Measurements from ENCODE around the gene NIP7.
"Not testable (repeated sequence)": the region's sequence is repeated elsewhere in the genome, so short reads cannot be mapped to it uniquely, and the experiment has no call there.

The NIP7 gene

DNA sequence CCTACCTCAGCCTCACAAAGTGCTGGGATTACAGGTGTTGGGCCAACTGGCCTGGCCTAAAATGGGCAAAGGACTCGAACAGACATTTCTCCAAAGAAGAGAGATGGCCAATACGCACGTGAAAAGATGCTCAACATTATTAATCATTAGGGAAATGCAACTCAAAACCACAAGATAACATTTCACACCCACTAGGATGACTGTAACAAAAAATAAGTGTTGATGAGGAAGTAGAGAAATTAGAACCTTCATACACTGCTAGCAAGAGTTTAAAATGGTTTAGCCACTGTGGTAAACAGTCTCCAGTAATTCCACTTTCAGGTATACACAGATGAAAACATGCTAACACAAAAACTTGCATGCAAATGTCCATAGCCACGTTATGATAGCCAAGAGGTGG is 6.4 kb downstream of the NIP7 start:
- DNase-seq (ENCODE audit: low read depth): no peak

DNA sequence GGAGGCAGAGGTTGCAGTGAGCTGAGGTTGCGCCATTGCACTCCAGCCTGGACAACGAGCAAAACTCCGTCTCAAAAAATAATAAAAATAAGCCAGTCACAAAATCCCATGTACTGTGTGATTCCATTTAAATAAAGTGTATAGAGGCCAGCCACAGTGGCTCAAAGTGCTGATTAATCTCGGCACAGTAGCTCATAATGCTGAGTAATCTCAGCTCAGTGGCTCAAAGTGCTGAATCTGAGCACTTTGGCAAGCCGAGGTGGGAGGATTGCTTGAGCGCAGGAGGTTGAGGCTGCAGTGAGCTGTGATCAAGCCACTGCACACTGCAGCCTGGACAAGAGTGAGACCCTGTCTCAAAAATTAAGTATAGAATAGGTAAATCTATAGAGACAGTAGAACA is 7.1 kb downstream of the NIP7 start:
- no peak for DNase-seq (ENCODE audit: low read depth)

DNA sequence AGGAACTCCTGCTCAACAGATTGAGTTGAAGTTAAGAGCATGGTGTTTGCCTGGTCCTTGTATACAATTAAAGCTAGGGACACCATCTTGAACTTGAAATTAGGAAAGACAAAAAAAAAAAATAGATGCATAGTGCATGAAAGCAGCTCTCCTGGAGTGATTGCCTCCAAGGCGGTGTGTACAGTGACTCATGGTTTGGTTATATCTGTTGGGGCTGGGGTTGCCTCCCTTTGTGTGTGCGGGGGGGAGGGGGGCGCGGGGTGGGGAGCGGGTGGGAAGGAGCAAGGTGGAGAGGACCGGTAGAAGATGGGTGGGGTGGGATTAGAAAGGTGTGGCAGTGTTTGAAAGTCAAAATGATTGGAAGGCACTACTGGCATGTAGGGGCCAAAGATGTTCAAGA is 8.7 kb downstream of the NIP7 start:
- no peak for DNase-seq (ENCODE audit: low read depth)

- no peak for DNase-seq (ENCODE audit: low read depth)
Observed at GRCh38 chr16:69349536-69349935, 10.0 kb downstream of the NIP7 start.

DNA sequence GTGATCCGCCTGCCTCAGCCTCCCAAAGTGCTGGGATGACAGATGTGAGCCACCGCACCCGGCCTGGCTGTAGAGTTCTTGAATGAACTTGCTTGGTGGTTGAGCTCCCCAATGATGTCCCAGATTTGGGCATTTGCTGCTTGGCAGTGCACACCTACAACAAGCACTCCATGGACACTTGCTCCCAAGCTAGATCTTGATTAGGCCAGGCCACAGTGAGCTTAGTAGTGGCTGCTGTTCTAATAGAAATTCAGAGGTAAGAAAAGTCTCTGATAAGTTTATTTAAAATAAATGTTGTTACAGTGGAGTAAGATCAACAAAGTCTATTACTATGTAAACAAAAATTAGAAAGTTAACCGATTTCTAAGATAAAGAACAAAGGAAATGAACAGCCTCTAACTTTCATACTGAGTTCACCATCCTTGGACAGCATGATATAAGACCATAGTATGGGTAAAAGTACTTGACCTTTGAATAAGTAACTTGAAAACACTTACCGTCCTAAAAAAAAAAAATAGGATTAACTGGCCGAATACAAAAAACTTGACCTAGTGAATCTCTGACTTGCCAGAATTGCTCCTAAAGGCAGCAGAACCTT is 11.1 kb downstream of the NIP7 start:
- DNase-seq (ENCODE audit: low read depth): no peak

DNA sequence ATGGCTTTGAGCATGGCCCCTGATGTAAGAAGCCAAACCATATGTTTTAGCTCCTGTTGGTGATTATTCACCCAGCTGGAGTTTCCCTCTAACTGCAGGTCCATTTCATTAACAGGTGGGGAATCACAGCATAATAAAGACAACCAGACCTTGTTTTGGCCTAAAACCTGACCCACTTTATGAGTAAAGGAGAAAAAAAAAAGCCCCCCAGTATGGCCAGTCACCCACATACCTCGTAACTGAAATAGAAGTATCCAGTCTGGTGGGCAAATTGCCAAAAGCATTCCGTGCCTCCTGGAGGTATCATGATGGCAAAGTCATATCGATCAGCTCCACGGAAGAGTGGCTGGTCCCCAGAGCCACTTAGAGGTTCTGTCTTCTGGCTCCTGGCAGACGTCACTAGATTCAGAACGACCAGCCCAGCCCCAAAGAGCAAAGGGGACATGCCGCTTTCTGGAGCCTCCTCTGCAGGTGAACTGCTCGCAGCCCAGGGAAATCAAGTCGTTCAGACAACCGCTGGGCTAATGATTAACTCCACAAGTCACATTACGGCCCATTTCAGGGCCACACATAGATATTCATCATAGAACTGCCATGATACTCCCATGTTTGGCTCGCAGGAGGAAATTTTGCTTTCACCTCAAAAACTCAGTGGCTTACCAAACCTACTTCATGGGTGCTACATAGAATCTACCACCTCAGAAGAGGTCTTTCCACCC is 11.9 kb downstream of the NIP7 start, which contains the start of gene TMED6:
TSS of gene TMED6 (minus strand) at position 478 of the 719 bp plus-strand sequence. CDS start at position 445, 33 bp downstream.
- no peak for DNase-seq (ENCODE audit: low read depth)

- DNase-seq (ENCODE audit: low read depth): not testable (repeated sequence)
Observed at GRCh38 chr16:69360070-69360469, 20.5 kb downstream of the NIP7 start.

DNA sequence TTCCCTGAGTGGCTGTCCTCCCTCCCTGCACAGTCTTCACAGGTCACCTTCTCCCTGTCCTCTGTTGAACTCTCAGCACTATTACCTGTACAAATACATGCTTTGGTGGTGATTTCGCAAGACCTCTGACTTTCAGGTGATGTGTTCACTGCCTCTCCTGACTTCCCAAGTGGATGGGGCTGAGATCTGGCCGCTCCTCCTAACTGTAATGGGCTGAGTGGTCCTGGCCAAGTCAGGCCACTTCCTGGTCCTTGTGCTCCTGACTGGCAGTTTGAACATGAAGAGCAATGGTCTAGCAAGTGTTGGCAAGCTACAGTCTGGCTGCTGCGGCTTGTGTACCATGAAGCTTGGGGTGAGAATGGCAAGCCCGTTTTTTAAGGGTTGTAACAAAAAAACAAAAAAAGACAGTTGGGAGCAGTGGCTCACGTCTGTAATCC is 23.7 kb downstream of the NIP7 start:
- DNase-seq (ENCODE audit: low read depth): no peak

GRCh38 chr16:69364088-69364487 is 24.5 kb downstream of the NIP7 start:
- no peak for DNase-seq (ENCODE audit: low read depth)

DNA sequence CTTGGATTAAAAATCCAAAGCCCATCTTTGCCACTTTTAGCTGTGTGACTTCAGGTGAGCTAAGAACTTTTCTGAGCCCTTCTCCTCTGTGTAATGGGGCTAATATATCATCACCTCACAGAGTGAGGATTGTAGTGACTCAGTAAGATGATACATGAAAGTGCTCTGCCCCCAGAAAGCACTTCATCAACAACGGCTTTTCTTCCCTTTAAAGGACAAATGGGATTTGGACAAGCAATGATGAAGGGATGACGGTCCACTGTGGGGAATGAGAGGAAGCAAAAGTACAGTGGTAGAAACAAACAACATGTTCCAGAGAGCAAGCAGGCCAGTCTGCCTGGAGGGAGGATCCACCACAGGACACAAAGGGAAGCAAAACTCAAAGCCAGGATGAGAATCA is 26.3 kb downstream of the NIP7 start:
- no peak for DNase-seq (ENCODE audit: low read depth)

DNA sequence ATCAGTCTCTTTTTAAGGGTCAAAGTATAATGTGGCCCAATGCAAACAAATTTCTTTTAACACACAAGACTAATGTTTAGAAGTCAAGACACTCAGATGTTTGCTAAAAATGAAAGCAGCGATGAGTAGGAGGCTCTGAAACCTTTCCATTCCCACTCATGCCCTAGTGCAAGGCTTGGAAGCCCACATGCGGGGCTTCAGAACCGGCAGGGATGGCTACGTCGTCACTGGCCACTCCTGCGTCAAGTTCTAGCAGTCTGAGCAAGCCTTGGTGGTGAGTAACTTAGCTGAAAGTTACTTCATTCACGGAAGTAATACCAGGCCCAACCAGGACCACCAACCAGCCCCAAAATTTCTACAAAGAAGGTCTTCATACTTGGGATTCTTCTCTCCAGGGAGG is 26.9 kb downstream of the NIP7 start:
- peak; percentile 19 for DNase-seq (ENCODE audit: low read depth)

DNA sequence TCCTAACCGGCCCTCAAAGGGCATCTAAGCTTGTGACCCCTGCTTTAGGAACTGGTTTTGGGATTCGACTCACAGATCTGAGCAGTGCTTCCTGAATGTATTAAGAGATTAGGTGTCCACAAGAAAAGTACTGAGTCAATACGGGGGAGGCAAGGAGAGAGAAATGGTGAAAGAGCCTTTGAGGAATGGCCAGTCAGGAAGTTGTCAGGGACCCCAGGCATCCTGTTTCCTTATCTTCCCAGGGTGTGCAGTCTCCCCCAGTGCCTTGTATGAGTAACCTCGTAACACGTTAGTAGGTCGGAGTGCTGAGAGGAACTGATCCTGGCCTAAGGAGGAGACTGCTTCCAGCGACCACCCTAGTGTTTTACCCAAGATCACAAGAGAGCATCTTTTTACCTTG is 28.4 kb downstream of the NIP7 start:
- no peak for DNase-seq (ENCODE audit: low read depth)

- DNase-seq (ENCODE audit: low read depth): no peak
Observed at GRCh38 chr16:69368866-69369265, 29.3 kb downstream of the NIP7 start.

GRCh38 chr16:69371564-69371963 is 32.0 kb downstream of the NIP7 start:
- no peak for DNase-seq (ENCODE audit: low read depth)

GRCh38 chr16:69373019-69373418 is 33.4 kb downstream of the NIP7 start:
- no peak for DNase-seq (ENCODE audit: low read depth)

DNA sequence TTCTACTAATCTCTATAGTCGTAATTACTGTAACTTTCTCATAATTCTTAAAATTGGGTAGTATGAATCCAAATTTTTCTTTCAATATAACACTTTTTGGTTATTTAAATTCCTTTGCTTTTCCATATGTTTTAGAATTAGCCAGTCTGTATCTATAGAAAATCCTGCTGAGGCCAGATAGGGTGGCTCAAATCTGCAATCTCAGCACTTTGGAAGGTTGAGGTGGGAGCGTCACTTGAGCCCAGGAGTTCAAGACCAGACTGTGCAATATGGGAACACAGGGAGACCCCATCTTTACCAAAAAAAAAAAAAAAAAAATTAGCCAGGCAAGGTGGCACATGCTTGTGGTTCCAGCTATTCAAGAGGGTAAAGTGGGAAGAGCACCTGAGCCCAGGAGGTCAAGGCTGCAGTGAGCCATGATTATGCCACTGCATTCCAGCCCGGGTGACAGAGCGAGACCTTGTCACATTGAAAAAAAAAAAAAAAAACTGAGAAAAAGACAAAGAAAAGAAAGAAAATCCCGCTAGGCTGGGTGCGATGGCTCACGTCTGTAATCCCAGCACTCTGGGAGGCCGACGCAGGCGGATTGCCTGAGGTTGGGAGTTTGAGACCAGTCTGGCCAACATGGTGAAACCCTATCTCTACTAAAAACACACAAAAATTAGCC is 37.0 kb downstream of the NIP7 start:
- DNase-seq (ENCODE audit: low read depth): no peak

- no peak for DNase-seq (ENCODE audit: low read depth)
Observed at GRCh38 chr16:69378036-69378435, 38.5 kb downstream of the NIP7 start.

DNA sequence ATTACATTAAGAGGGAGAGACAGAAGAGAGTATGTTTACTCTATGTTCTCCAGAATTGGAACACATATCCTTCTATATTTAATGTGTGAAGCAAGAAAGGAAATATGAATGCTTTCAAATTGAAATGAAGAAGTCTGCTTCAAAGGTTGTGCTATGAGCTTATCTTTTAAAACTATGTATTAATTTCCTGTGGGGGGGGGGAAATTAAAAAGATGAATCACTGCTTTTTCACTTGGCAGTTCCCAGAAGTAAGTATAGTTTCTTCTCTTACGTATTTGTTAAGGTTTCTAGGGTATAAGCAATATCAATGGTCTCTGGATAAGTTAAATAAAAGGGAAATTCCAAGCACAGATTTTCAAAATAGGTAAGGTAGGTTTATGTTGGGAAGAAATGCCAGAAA is 39.2 kb downstream of the NIP7 start:
- DNase-seq (ENCODE audit: low read depth): no peak

DNA sequence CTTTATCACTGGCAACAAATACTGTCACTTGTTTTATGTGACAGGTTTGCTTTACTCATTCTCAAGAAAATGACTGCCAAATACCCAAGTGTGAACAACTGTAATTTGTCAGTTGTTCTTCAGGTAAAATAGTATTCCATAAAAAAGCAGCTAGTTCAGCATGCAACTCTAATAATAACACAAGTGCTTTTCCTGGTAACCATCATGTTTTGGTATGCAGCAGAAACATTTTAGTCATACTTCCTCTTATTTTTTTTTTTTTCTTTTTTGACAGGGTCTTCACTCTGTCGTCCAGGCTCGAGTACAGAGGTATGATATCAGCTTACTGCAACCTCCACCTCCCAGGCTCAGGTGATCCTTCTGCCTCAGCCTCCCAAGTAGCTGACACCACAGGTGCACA is 41.7 kb downstream of the NIP7 start:
- no peak for DNase-seq (ENCODE audit: low read depth)

- no peak for DNase-seq (ENCODE audit: low read depth)
Observed at GRCh38 chr16:69382421-69382820, 42.8 kb downstream of the NIP7 start.

GRCh38 chr16:69384974-69385373 is 45.4 kb downstream of the NIP7 start:
- no peak for DNase-seq (ENCODE audit: low read depth)

DNA sequence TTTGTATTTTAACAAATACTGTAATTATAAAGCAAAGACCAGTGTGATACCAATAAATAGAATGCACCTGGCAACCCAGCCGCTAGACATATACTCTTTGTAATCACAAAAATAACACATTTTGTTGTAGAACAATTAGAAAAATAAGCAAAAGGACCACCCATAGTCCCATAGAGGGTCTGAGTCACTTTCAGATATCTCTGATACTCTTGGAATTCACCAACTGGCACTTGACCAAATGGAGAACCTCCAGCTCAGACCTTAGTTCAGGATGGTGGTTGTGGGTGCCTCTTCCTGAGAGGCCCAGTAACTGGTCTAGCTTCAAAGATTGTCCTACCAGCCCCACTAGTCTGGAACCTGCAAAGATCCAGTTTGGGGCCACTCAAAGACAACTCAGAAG is 47.0 kb downstream of the NIP7 start:
- no peak for DNase-seq (ENCODE audit: low read depth)
